H9 (cell line): Measurements from ENCODE around the gene H19. TPM values are rescaled to one million over a fixed set of nuclear protein-coding genes. Genes with fewer than 3 reads are reported as not detected.

Experiments used
- DNase-seq: peaks from one replicate; pipeline ENCODE4 v3.0.0-alpha.2; 2017
- H2AFZ ChIP-seq: one replicate; pipeline ENCODE4 v1.6.1; 2013; ENCODE audit warnings: mild to moderate bottlenecking, low read length, control low read depth, moderate library complexity
- H2AK5ac ChIP-seq: 2 replicates; pipeline ENCODE4 v1.6.1; 2013; ENCODE audit warnings: low read length, control low read depth, mixed read lengths; ENCODE audit not compliant: insufficient read length
- H2BK120ac ChIP-seq: one replicate; pipeline ENCODE4 v1.6.1; 2013; ENCODE audit warnings: low read depth, mild to moderate bottlenecking, low read length, control low read depth, inconsistent platforms; ENCODE audit not compliant: poor library complexity, severe bottlenecking
- H2BK12ac ChIP-seq: 2 replicates; pipeline ENCODE4 v1.6.1; 2013; ENCODE audit warnings: low read length, control low read depth, mixed read lengths, low read depth; ENCODE audit not compliant: insufficient read length
- H2BK15ac ChIP-seq: 2 replicates; pipeline ENCODE4 v1.6.1; 2013; ENCODE audit warnings: low read depth, low read length, control low read depth
- H2BK20ac ChIP-seq: one replicate; pipeline ENCODE4 v1.6.1; 2013; ENCODE audit warnings: low read depth, mild to moderate bottlenecking, low read length, control low read depth, inconsistent platforms; ENCODE audit not compliant: poor library complexity, severe bottlenecking
- H2BK5ac ChIP-seq: 2 replicates; pipeline ENCODE4 v1.6.1; 2013; ENCODE audit warnings: low read length, control low read depth, mixed read lengths; ENCODE audit not compliant: insufficient read length
- H3K14ac ChIP-seq: 2 replicates; pipeline ENCODE4 v1.6.1; 2013; ENCODE audit warnings: low read length, control low read depth; ENCODE audit not compliant: insufficient read depth
- H3K18ac ChIP-seq: 2 replicates; pipeline ENCODE4 v1.6.1; 2013; ENCODE audit warnings: low read depth, mild to moderate bottlenecking, mixed read lengths, low read length, control low read depth; ENCODE audit not compliant: insufficient read length
- H3K23ac ChIP-seq: 2 replicates; pipeline ENCODE4 v1.6.1; 2013; ENCODE audit warnings: low read length, control low read depth, mixed read lengths, low read depth; ENCODE audit not compliant: insufficient read length
- H3K23me2 ChIP-seq: 2 replicates; pipeline ENCODE4 v1.6.1; 2013; ENCODE audit warnings: low read depth, mild to moderate bottlenecking, mixed read lengths, low read length, control low read depth; ENCODE audit not compliant: insufficient read length, poor library complexity, severe bottlenecking
- H3K27ac ChIP-seq: 2 replicates; pipeline ENCODE4 v1.5.1; 2013; ENCODE audit warnings: low read length, control low read depth, mixed read lengths, low read depth; ENCODE audit not compliant: insufficient read length
- H3K27me3 ChIP-seq: 2 replicates; pipeline ENCODE4 v1.6.1; 2013; ENCODE audit warnings: low read length, control low read depth, inconsistent platforms; ENCODE audit not compliant: insufficient read depth
- H3K4ac ChIP-seq: 2 replicates; pipeline ENCODE4 v1.6.1; 2013; ENCODE audit warnings: low read depth, mild to moderate bottlenecking, control low read depth, inconsistent platforms, low read length, moderate library complexity
- H3K4me1 ChIP-seq: 2 replicates; pipeline ENCODE4 v1.6.1; 2013; ENCODE audit warnings: low read length, control low read depth, inconsistent platforms; ENCODE audit not compliant: insufficient read depth
- H3K4me2 ChIP-seq: 2 replicates; pipeline ENCODE4 v1.6.1; 2013; ENCODE audit warnings: low read length, control low read depth, mixed read lengths; ENCODE audit not compliant: insufficient read length, insufficient read depth
- H3K56ac ChIP-seq: 2 replicates; pipeline ENCODE4 v1.6.1; 2013; ENCODE audit warnings: low read depth, mild to moderate bottlenecking, mixed read lengths, low read length, control low read depth; ENCODE audit not compliant: insufficient read length
- H3K79me1 ChIP-seq: 2 replicates; pipeline ENCODE4 v1.6.1; 2013; ENCODE audit warnings: low read depth, mild to moderate bottlenecking, moderate library complexity, low read length, control low read depth, inconsistent platforms; ENCODE audit not compliant: insufficient read depth, poor library complexity, severe bottlenecking
- H3K79me2 ChIP-seq: 2 replicates; pipeline ENCODE4 v1.6.1; 2013; ENCODE audit warnings: low read length, control low read depth, inconsistent platforms; ENCODE audit not compliant: insufficient read depth
- H3K9ac ChIP-seq: 2 replicates; pipeline ENCODE4 v1.6.1; 2013; ENCODE audit warnings: low read length, control low read depth, mixed read lengths; ENCODE audit not compliant: insufficient read length; ENCODE audit errors: extremely low read depth
- H3K9me3 ChIP-seq: one replicate; pipeline ENCODE4 v1.6.1; 2013; ENCODE audit warnings: low read depth, low read length, inconsistent platforms; ENCODE audit not compliant: control insufficient read depth
- H3T11ph ChIP-seq: one replicate; pipeline ENCODE4 v1.6.1; 2013; ENCODE audit warnings: mild to moderate bottlenecking, low read length, control low read depth, inconsistent platforms
- H4K20me1 ChIP-seq: one replicate; pipeline ENCODE4 v1.6.1; 2013; ENCODE audit not compliant: control insufficient read depth, insufficient read length, insufficient read depth
- H4K5ac ChIP-seq: 2 replicates; pipeline ENCODE4 v1.6.1; 2013; ENCODE audit warnings: low read depth, mild to moderate bottlenecking, mixed read lengths, low read length, control low read depth; ENCODE audit not compliant: insufficient read length
- H4K8ac ChIP-seq: replicated peaks from 2 replicates; pipeline ENCODE4 v1.6.1; 2013; ENCODE audit warnings: low read length, control low read depth, mixed read lengths, low read depth; ENCODE audit not compliant: insufficient read length
- H4K91ac ChIP-seq: 2 replicates; pipeline ENCODE4 v1.6.1; 2013; ENCODE audit warnings: low read depth, mild to moderate bottlenecking, moderate library complexity, mixed read lengths, low read length, control low read depth; ENCODE audit not compliant: insufficient read length
- H3K27ac Mint-ChIP-seq, 3 experiments: 2 replicates in 2 of 3; 3 replicates in 1 of 3; pipeline ENCODE4 v1.8.0; 2020 to 2021; ENCODE audit warnings: mixed read lengths in 3 of 3, mild to moderate bottlenecking in 1 of 3, moderate library complexity in 1 of 3
- H3K27me3 Mint-ChIP-seq: 2 replicates; pipeline ENCODE4 v1.8.0; 2021; ENCODE audit warnings: low read depth, mild to moderate bottlenecking, moderate library complexity, mixed read lengths
- H3K36me3 Mint-ChIP-seq, 3 experiments: 2 replicates in 2 of 3; 3 replicates in 1 of 3; pipeline ENCODE4 v1.8.0; 2020 to 2021; ENCODE audit warnings: low read depth in 3 of 3, mixed read lengths in 3 of 3; ENCODE audit not compliant: insufficient read depth in 1 of 3
- H3K4me1 Mint-ChIP-seq, 2 experiments: 2 replicates each; pipeline ENCODE4 v1.8.0; 2020; ENCODE audit warnings: mixed read lengths in 2 of 2
- H3K4me3 Mint-ChIP-seq, 2 experiments: 2 replicates in 1 of 2; 3 replicates in 1 of 2; pipeline ENCODE4 v1.8.0; 2020 to 2021; ENCODE audit warnings: mild to moderate bottlenecking in 2 of 2, mixed read lengths in 2 of 2, moderate library complexity in 1 of 2
- H3K9me3 Mint-ChIP-seq, 2 experiments: 2 replicates in 1 of 2; 3 replicates in 1 of 2; pipeline ENCODE4 v1.8.0; 2020; ENCODE audit warnings: mild to moderate bottlenecking in 2 of 2, mixed read lengths in 2 of 2, moderate library complexity in 1 of 2
- CTCF ChIP-seq: fragments of 200-600 bp; sonication (generic); conservative IDR thresholded peaks from 3 replicates; pipeline ENCODE4 v1.8.0; 2021; ENCODE audit warnings: antibody characterized with exemption, mild to moderate bottlenecking
- WGBS: extraction: QIAGEN DNeasy Blood & Tissue Kit; methylation state at CpG from one replicate; pipeline ENCODE4 v1.1.7; 2013; ENCODE audit warnings: missing lambda C conversion rate, low lambda C conversion rate, mixed read lengths; ENCODE audit not compliant: insufficient read length; ENCODE audit errors: extremely low coverage; 5-methylcytosine and 5-hydroxymethylcytosine counted together
- total RNA-seq: library from RNA; stranded (reverse); gene quantifications from 2 replicates; pipeline ENCODE4 v1.2.1, GENCODE V29; 2021

The H19 gene
- total RNA-seq, 1 experiment from 2014 or later, result 10.7 TPM

GRCh38 chr11:1959786-1960185 is 37.9 kb downstream of the H19 start:
- Histone ChIP-seq H3K4me1 (no peaks in the 10 kb centered on the region), H3K9ac (no peak overlapping the region), H4K8ac (no peak overlapping the region), H2BK12ac (no peak overlapping the region), H3K18ac (no peak overlapping the region), H3K14ac (no peak overlapping the region), H3K79me1 (no peaks in the 10 kb centered on the region), H2AFZ (no peak overlapping the region), H3K4me2 (no peak overlapping the region), H3K27ac (no peak overlapping the region), H2BK20ac (no peak overlapping the region), H3K4ac (no peak overlapping the region), H2AK5ac (no peak overlapping the region), H3K56ac (no peak overlapping the region), H2BK120ac (no peak overlapping the region), H2BK15ac (no peak overlapping the region), H3K23ac (no peak overlapping the region), H3K79me2 (no peaks in the 10 kb centered on the region), H3K23me2 (no peaks in the 10 kb centered on the region), H3T11ph (no peak overlapping the region), H3K27me3 (no peaks in the 10 kb centered on the region), H4K5ac (no peak overlapping the region), H4K20me1 (no peaks in the 10 kb centered on the region), H4K91ac (no peak overlapping the region), H3K9me3 (no peaks in the 10 kb centered on the region), H2BK5ac (no peak overlapping the region)
- Mint-ChIP-seq H3K36me3 (no peaks in the 10 kb centered on the region), H3K27ac (no peak overlapping the region), H3K27me3 (no peaks in the 10 kb centered on the region), H3K4me1 (no peaks in the 10 kb centered on the region), H3K4me3 (no peak overlapping the region), H3K9me3 (no peaks in the 10 kb centered on the region)
- WGBS, result no CpG with 5 or more reads among the region's 17 CpGs
- no peak for DNase-seq
- no peak for TF ChIP-seq CTCF
